ENCODE data around the gene MNT. TPM values are rescaled to one million over a fixed set of nuclear protein-coding genes. Genes with fewer than 3 reads are reported as not detected.

Gene MNT
- polyA plus RNA-seq, 1 donor from 2014 or later: 1.6 TPM

DNA sequence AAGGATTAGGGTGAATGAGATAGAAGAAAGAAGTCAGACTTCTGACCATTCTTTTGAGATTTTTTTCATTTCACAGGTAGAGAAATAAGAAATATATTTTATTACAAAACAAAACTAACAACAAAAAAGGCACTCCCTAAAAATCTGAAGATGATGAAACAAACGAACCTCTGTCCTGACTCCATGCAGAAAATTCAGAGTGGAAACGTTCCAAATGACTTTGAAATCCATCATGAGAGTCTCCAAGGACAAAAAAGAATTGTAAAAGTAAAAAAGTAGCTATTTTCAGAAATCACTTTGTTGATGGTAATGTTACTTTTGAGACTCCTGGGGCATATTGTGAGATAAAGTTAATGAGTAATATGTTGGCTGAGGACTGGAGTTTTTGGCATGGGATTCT lies 26.4 kb upstream of the MNT start:
- H3K36me3 Mint-ChIP-seq: peaks cover 1% of the 10 kb centered on the region
- H3K4me3 Mint-ChIP-seq: no peak overlapping the region
- H3K9me3 Mint-ChIP-seq: no peaks in the 10 kb centered on the region
- H3K27ac Mint-ChIP-seq: peak overlapping the region in 1 of 3 donors; percentile 13
- H3K4me1 Mint-ChIP-seq: no peaks in the 10 kb centered on the region
- H3K27me3 Mint-ChIP-seq: no peaks in the 10 kb centered on the region

DNA sequence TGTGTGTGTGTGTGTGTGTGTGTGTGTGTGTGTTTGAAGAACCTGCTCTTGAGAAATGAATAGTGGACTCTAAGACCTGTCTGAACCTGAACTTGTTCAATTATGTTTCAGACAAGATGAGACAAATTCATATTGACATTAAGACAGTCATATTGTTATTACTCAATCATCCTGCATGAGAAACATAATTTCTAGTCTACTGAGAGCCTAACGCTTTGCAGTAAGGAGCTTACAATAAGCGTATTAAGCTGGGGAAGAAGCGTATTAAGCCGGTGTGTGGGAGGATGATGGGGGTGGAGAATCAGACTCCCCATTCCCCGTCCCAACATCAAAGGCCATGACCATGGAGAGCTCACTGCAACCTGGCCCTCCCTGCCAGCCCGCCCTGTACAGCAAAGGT lies 22.4 kb upstream of the MNT start:
- Mint-ChIP-seq H3K4me1 (peaks cover 0 to 2% (median 0%) of the 10 kb centered on the region in 3 donors), H3K36me3 (peaks cover 4% of the 10 kb centered on the region), H3K27me3 (no peaks in the 10 kb centered on the region), H3K4me3 (no peak overlapping the region), H3K9me3 (no peaks in the 10 kb centered on the region), H3K27ac (peak overlapping the region in 1 of 3 donors; percentile 28)

DNA sequence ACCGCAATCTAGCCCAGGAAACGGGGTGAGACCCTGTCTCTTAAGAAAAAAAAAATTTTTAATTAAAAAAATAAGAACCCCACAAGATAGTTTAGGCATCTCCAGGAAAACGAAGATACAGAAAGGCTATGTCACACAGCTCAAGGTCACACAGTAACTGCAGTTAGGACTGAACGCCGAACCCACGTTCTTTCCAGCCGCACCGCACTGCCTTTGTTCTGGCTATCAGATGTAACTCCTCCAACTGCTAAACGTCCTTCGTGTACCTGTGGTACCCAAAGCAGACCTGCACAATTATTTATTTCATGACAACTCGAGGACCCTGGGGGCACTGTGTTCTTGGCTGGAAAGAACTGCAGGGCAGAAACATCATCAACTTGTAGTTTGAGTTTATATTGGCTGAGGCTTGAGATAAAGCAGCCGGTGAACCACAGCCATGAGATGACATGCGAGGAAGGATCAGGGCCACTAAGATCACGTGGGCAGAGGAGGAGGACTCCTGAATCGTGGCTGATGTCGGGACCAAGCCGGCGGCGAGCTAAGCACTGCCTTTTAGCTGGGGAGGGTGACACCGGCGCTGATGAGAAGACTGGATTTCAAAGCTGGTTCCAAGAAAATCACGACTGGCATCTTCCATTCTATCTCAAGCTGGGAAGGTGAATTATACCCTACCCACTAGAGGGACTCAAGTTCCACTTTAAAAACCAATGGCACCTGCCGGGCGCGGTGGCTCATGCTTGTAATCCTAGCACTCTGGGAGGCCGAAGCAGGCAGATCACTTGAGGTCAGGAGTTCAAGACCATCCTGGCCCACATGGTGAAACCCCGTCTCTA lies 20.7 kb upstream of the MNT start:
- peaks cover 0 to 2% (median 0%) of the 10 kb centered on the region in 3 donors for H3K4me1 Mint-ChIP-seq
- no peaks in the 10 kb centered on the region for H3K27me3 Mint-ChIP-seq
- H3K9me3 Mint-ChIP-seq: no peaks in the 10 kb centered on the region
- no peak overlapping the region for H3K27ac Mint-ChIP-seq
- H3K36me3 Mint-ChIP-seq: peaks cover 4% of the 10 kb centered on the region
- H3K4me3 Mint-ChIP-seq: no peak overlapping the region

DNA sequence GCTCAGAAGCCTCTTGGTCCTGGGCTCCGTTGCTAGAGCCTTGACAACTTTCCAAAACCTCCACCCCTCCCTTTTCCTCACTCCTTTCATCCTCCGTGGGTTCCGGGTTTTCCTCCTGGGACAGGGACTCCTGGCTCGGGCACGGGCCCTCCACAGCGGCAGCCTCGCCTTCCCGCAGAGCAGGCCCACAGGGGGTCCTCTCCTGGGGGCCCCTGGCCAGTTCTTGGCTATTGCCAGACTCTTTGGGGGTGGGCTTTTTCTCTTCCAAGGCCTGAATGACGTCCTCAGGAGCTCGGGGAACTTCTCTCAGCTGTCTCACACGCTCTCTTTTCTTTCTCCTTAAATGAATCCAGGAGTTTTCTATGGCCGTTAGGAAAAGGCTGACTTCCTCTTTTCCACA lies 19.3 kb upstream of the MNT start:
- Mint-ChIP-seq H3K27ac (peak overlapping the region in 1 of 3 donors; percentile 39), H3K4me3 (peak overlapping the region in 1 of 4 donors; percentile 12), H3K4me1 (peaks cover 0 to 2% (median 0%) of the 10 kb centered on the region in 3 donors), H3K27me3 (no peaks in the 10 kb centered on the region), H3K9me3 (no peaks in the 10 kb centered on the region), H3K36me3 (peaks cover 3% of the 10 kb centered on the region)

DNA sequence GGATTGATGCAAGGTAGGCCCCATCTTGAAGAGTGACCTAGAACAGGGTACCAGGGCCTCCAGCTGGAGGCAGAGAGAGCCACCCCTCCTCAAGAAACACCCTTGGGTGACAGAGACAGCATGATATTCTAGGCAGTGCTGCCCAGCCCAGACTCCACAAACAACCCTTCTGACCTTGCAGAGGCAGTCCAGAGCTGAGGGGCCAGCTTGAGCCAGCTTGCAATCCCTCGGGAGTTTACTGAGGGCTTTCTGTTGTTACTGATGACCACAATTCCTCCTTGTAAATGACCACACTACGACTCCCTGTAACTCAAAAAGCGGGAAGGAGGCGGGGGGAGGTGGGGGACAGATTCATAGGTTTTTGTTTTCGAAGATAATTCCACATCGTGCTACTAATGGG lies 18.6 kb upstream of the MNT start:
- no peak overlapping the region for H3K27ac Mint-ChIP-seq
- no peak overlapping the region for H3K4me3 Mint-ChIP-seq
- peaks cover 0 to 2% (median 0%) of the 10 kb centered on the region in 3 donors for H3K4me1 Mint-ChIP-seq
- H3K27me3 Mint-ChIP-seq: no peaks in the 10 kb centered on the region
- no peaks in the 10 kb centered on the region for H3K9me3 Mint-ChIP-seq
- H3K36me3 Mint-ChIP-seq: peaks cover 3% of the 10 kb centered on the region

DNA sequence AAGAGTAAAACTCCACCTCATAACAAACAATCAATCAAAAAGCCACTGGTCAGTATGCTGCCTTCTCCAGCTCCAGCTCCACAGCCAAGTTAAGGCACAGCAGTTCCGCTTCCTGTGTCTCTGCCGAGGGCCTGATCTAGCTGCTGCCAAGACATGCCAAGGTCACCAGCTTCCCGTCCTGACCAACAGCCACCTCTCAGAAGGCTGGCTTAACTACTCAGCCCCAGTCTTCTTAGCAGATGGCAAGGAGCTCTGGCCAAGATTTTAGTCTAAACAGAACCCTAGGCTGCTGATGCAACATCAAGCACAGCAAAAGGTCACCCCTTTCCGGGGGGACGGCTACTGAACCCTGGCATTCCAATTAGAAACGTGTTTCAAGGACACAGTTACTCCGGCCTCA lies 17.7 kb upstream of the MNT start:
- Mint-ChIP-seq H3K27me3 (no peaks in the 10 kb centered on the region), H3K4me1 (peaks cover 0 to 4% (median 0%) of the 10 kb centered on the region in 3 donors), H3K4me3 (no peak overlapping the region), H3K27ac (no peak overlapping the region), H3K9me3 (no peaks in the 10 kb centered on the region), H3K36me3 (peaks cover 3% of the 10 kb centered on the region)

DNA sequence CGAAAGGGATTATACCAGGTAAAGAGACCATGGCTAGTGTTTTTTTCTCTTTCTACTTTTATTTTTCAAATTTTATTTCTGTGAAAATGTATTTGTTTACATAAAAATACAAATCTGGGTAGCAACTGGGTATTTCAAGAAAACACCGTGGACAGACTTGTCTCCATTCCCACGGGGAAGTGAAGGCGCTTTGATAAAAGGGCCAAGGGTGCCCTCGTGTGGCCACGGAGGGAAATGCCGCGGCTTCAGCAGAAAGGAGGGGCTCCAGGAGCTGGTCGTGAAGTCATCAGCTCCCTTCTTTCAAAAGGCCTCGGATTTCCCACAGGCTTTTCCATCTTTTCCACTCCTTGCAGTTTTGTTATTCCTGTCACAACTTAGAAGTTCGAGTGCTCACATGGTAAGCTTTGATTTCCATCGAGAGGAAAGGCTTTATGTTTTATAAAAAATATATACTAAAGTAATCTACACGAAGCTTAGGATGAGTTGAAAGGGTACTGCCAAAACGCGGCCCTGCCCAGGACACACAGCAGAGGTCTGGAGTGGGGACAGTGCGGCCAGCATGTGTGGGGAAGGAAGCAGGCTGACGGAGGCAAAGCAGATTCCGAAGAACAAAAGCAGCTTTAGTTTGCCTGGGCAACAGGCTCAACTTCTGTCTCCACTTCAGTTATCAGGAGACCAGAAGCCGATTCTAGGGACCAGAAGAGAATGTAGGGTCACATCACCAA lies 15.3 kb upstream of the MNT start:
- H3K27me3 Mint-ChIP-seq: no peaks in the 10 kb centered on the region
- peaks cover 0 to 2% (median 0%) of the 10 kb centered on the region in 3 donors for H3K4me1 Mint-ChIP-seq
- H3K36me3 Mint-ChIP-seq: peaks cover 3% of the 10 kb centered on the region
- H3K27ac Mint-ChIP-seq: peak overlapping the region in 2 of 3 donors; percentile 36 to 67
- H3K9me3 Mint-ChIP-seq: no peaks in the 10 kb centered on the region
- no peak overlapping the region for H3K4me3 Mint-ChIP-seq

DNA sequence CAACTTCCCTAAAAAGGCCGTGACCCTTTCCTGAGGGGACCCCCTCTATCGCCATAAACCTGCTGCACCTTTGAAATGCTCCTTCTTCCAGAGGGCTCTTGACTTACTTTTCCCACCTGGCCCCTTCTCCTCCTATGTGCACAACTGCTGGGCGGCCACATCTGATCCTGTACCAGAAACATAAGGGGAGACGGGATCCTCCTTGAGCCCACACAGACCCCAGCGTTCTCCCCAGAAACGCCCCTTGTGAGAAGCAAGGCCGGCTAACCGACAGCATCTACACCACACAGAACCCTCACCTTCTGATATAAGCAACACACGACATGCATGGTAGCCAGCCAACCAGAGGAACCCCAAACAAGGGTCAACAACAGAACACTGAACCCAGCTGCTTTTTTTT lies 14.2 kb upstream of the MNT start:
- Mint-ChIP-seq H3K4me1 (peaks cover 0 to 2% (median 0%) of the 10 kb centered on the region in 3 donors), H3K4me3 (no peak overlapping the region), H3K36me3 (peaks cover 3% of the 10 kb centered on the region), H3K9me3 (no peaks in the 10 kb centered on the region), H3K27ac (no peak overlapping the region), H3K27me3 (no peaks in the 10 kb centered on the region)

DNA sequence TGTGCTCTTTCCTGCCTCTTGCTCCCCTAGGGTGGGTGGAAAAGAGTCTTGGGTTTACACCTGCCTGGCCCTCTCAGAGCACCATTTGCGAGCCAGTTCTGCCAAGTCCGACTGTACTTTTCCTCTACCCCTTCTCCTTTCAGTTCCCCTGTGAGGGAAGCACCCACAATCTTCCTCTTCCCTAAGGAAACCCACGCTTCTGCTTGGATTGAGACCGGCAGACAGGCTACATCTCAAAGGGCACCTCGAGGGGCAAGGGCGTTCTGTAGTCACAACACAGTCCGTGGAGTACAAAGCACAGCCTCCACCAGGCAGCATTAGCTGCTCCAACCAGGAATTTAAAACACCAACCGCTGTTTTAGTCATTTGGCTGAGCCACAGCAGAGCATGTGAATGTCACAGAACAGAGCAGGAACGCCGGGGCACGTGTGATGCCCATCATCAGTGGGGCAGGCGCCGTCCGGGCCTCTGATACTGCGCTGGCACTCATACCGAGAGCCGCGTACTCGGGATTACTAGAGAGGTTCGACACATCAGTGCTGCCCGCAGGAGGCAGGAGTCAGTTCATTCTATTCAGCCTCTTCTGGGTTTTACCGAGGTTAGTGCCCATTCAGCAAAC lies 13.7 kb upstream of the MNT start:
- Mint-ChIP-seq H3K4me1 (peaks cover 0 to 2% (median 0%) of the 10 kb centered on the region in 3 donors), H3K27me3 (no peaks in the 10 kb centered on the region)

DNA sequence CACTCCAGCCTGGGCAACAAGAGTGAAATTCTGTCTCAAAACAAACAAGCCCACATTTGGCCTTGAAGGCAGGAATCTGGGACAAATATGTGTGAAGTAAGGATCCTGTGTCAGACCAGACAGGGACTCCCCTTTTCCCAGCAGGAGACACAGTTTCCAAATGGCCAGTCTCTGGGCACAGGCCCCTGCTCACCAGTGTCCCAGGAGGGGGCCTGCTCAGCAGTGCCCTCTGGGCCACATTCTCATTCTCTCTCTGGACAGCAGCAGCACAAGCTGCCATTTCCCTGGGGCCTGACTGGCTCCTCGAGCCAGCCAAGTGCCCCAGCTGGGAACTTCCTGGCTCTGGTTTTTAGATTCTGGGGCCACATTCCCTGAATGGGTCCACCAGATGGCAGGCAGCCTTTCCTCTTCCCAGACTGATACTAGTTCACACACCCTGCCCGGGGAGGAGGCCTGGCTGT lies 11.7 kb upstream of the MNT start:
- Mint-ChIP-seq H3K36me3 (no peaks in the 10 kb centered on the region), H3K27ac (no peak overlapping the region), H3K4me1 (peaks cover 0 to 2% (median 0%) of the 10 kb centered on the region in 3 donors), H3K9me3 (no peaks in the 10 kb centered on the region), H3K4me3 (no peak overlapping the region), H3K27me3 (no peaks in the 10 kb centered on the region)

More for the DNA sequence above, 13.7 kb upstream of the MNT start:
- no peaks in the 10 kb centered on the region for H3K9me3 Mint-ChIP-seq
- H3K36me3 Mint-ChIP-seq: peaks cover 3% of the 10 kb centered on the region
- no peak overlapping the region for H3K4me3 Mint-ChIP-seq
- H3K27ac Mint-ChIP-seq: peak overlapping the region in 1 of 3 donors; percentile 33

DNA sequence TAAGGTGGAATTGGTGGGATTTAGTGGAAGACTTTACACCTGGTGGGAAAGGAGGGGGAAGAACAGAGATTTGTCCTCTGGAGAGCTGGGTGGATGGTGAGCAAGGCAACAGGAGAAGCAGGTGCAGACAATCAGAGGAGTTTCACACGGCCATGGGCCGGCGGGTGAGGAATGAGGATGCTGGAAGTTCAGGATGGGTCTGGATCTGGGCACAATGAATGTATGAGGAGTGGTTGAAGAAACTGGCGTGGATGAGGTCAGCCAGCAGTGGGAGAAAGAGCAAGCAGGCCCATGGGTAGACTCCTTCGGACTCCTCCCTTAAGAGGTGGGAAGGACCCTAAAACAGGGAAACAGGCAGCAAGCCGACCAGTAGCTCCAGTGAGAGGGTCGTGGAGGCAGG lies 10.1 kb upstream of the MNT start:
- H3K9me3 Mint-ChIP-seq: no peaks in the 10 kb centered on the region
- H3K4me1 Mint-ChIP-seq: peaks cover 0 to 2% (median 0%) of the 10 kb centered on the region in 3 donors
- no peaks in the 10 kb centered on the region for H3K36me3 Mint-ChIP-seq
- H3K27me3 Mint-ChIP-seq: no peaks in the 10 kb centered on the region
- no peak overlapping the region for H3K4me3 Mint-ChIP-seq
- no peak overlapping the region for H3K27ac Mint-ChIP-seq

DNA sequence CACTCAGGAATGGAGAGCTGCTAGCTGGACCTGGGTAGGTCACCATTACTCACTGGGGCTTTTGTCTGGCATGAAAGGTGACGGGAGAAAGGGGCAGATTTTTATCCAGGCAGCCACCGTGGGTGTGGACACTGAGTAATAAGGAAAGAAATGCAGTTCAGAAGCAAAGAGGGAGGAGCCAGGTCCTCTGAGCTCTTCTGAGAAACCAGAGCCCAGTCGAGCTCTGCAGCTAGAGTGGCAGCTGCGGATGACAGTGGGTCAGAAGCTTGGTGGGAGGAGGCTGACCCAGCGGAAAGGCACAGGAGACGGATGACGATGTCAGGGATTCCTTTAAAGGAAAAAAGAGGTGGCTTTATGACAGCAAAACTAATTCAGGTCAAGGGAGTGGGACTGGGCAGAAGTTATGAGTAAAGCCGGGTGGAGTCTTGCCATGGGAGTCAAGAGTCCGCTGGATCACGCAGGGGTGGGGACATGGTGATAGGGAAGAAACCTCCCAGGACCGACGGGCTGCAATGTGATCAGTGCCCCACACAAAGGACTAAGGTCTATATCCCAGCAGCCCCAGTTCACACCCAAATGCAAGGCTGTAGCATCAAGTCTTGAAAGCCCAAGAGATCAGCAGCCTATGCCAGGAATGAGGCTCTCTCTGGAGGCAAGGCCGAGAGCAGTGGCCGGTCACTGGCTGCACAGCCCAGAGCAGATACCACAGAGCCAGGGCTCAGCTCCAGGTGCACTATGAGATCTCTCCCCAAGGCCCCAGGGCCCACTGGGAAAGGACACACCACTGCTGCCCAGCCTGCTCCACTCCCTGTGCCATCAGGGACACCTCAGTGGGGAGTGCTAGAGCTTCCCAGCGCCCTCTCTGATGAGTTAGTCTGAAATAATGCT lies 6.3 kb upstream of the MNT start:
- Mint-ChIP-seq H3K4me1 (peaks cover 0 to 8% (median 5%) of the 10 kb centered on the region in 3 donors), H3K27ac (peak overlapping the region in 2 of 3 donors; percentile 35 to 46), H3K36me3 (no peaks in the 10 kb centered on the region), H3K4me3 (no peak overlapping the region), H3K9me3 (no peaks in the 10 kb centered on the region), H3K27me3 (no peaks in the 10 kb centered on the region)

DNA sequence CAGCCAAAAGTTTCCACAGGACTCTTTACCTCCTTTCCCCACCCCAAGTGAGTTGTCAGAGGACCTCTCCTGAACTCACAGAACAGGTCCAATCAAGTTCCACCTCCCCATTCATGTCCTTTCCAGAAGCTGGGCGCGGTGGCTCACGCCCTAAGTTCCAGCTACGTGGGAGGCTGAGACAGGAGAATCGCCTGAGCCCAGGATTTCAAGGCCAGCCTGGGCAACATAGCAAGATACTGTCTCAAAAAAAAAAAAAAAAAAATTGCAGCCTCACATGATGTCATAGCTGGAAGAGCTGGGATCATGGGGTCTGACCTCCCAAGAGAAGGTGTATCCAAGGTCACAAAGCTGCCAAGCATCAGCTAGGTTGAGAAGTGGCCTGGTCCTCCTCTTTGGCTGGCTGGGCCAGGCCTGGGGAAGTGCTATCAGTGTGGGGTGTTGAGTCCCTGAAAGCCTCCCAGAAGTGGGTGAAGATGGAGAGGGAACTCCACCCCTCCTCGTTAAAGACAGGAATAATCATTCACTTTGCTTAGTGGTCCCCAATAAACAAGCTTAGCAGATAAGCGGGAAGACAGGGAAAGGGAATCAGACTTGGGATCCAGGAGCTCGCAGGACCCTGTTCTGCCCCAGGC lies 5.5 kb upstream of the MNT start:
- H3K36me3 Mint-ChIP-seq: no peaks in the 10 kb centered on the region
- H3K4me3 Mint-ChIP-seq: no peak overlapping the region
- H3K27ac Mint-ChIP-seq: no peak overlapping the region
- H3K9me3 Mint-ChIP-seq: no peaks in the 10 kb centered on the region
- H3K27me3 Mint-ChIP-seq: no peaks in the 10 kb centered on the region
- H3K4me1 Mint-ChIP-seq: peaks cover 5 to 8% (median 5%) of the 10 kb centered on the region in 3 donors

All from IgD-negative memory B cell (primary cell).